22Rv1 (cell line): ENCODE data around the gene NCK2.

Experiments used
- CTCF ChIP-seq: fragments of 450-650 bp; IDR thresholded peaks from 2 replicates; pipeline ENCODE4 v1.5.1; 2017; ENCODE audit warnings: mild to moderate bottlenecking
- ZFX ChIP-seq: fragments of 450-650 bp; IDR thresholded peaks from 2 replicates; pipeline ENCODE4 v1.6.1; 2017; ENCODE audit warnings: antibody characterized with exemption, borderline replicate concordance

GRCh38 chr2:105845976-105846375 is 101.3 kb downstream of the NCK2 start:
- TF ChIP-seq CTCF (no peak), ZFX (no peak)
